ENCODE measurements around the gene CHRNA7. TPM values are rescaled to one million over a fixed set of nuclear protein-coding genes. Genes with fewer than 3 reads are reported as not detected.

The CHRNA7 gene
- total and polyA plus RNA-seq, 10 of the 15 experiments (the other 5 are each of a cell fraction or from before 2014, with no cell fraction given): 0.06 to 0.15 (median 0.12) TPM; not detected in 7

GRCh38 chr15:32036971-32037370, 6.7 kb downstream of the CHRNA7 start (continued):
- no peak for TF ChIP-seq RELA (IDR thresholded peaks at IDR 0.05; ENCODE audit: borderline replicate concordance, partially characterized antibody)
- TF ChIP-seq DPF2 (IDR thresholded peaks at IDR 0.05): no peak
- no peak for TF ChIP-seq ZBED1 (IDR thresholded peaks at IDR 0.05; ENCODE audit: borderline replicate concordance)
- TF ChIP-seq, protein P1, sequence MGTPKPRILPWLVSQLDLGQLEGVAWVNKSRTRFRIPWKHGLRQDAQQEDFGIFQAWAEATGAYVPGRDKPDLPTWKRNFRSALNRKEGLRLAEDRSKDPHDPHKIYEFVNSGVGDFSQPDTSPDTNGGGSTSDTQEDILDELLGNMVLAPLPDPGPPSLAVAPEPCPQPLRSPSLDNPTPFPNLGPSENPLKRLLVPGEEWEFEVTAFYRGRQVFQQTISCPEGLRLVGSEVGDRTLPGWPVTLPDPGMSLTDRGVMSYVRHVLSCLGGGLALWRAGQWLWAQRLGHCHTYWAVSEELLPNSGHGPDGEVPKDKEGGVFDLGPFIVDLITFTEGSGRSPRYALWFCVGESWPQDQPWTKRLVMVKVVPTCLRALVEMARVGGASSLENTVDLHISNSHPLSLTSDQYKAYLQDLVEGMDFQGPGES (IDR thresholded peaks at IDR 0.05): no peak
- no peak for TF ChIP-seq ATF3 (IDR thresholded peaks at IDR 0.05; ENCODE audit: borderline replicate concordance, extremely low read depth, low read depth, low read length)
- TF ChIP-seq MAX (IDR thresholded peaks at IDR 0.05; ENCODE audit: low read depth, low read length): no peak
- no peak for TF ChIP-seq EED (IDR thresholded peaks at IDR 0.05; ENCODE audit: low read depth)

- Histone ChIP-seq H2AFZ (ENCODE audit: control insufficient read depth, low read depth, low read length) (no peak overlapping the region), H3K79me2 (ENCODE audit: control insufficient read depth, insufficient read depth, low read length) (no peaks in the 10 kb centered on the region), H3K4me3 (no peak overlapping the region), H3K4me2 (ENCODE audit: control insufficient read depth, insufficient read depth) (no peak overlapping the region), H3K36me3 (ENCODE audit: control insufficient read depth in 2 of 2, insufficient read depth in 2 of 2, low read length in 1 of 2) (no peaks in the 10 kb centered on the region), H4K20me1 (ENCODE audit: control insufficient read depth, insufficient read depth) (no peaks in the 10 kb centered on the region), H3K9me3 (replicated peaks; ENCODE audit: control insufficient read depth, insufficient read depth, low read length) (no peaks in the 10 kb centered on the region), H3K27me3 (replicated peaks in 1 of 2; ENCODE audit: control insufficient read depth in 2 of 2, insufficient read depth in 2 of 2, low read length in 1 of 2) (no peaks in the 10 kb centered on the region), H3K27ac (ENCODE audit: control insufficient read depth, insufficient read depth) (no peak overlapping the region), H3K9ac (ENCODE audit: control insufficient read depth, insufficient read depth, low read length) (no peak overlapping the region), H3K4me1 (ENCODE audit: control insufficient read depth, insufficient read depth, low read length) (no peaks in the 10 kb centered on the region)
- SMC1A ChIA-PET (ENCODE audit: uncharacterized antibody, unreplicated experiment): no interaction called here
- POLR2A ChIA-PET: no interaction called here
- RAD21 ChIA-PET (ENCODE audit: unreplicated experiment): no interaction called here
- intact Hi-C loops (cut with micrococcal nuclease; ENCODE audit: unreplicated experiment) (no loop called here), in situ Hi-C loops (cut with MboI) (no loop called here)
- FAIRE-seq (no peak), ATAC-seq (no peak), DNase-seq (ENCODE audit: low read depth, low spot score) (no peak)
- TF ChIP-seq CBX5 (IDR thresholded peaks at IDR 0.05; ENCODE audit: low read depth): no peak
- no peak for TF ChIP-seq RB1 (IDR thresholded peaks at IDR 0.05; ENCODE audit: borderline replicate concordance)
- TF ChIP-seq EED (IDR thresholded peaks at IDR 0.05; ENCODE audit: low read depth): no peak
- TF ChIP-seq SIN3A (IDR thresholded peaks at IDR 0.05; ENCODE audit: low read depth, low read length): no peak
- TF ChIP-seq PAX5 (IDR thresholded peaks at IDR 0.05; ENCODE audit: borderline replicate concordance, low read depth, low read length): no peak
- TF ChIP-seq CBFB (IDR thresholded peaks at IDR 0.05; ENCODE audit: low read depth): no peak
- TF ChIP-seq SUZ12 (IDR thresholded peaks at IDR 0.05; ENCODE audit: unreplicated experiment): no peak
- TF ChIP-seq SMAD1 (IDR thresholded peaks at IDR 0.05; ENCODE audit: low read depth, partially characterized antibody): no peak
- no peak for TF ChIP-seq ZBED1 (IDR thresholded peaks at IDR 0.05; ENCODE audit: borderline replicate concordance)
- no peak for TF ChIP-seq TCF3 (IDR thresholded peaks at IDR 0.05; ENCODE audit: borderline replicate concordance, insufficient read depth, low read depth, low read length)
- CTCF ChIA-PET: interaction anchor here (1.0 kb wide), 1 partner anchor 18 kb away, joined by 3 read pairs; no protein-coding TSS in a partner anchor
- 73% methylated on average over 7 of the region's 7 CpGs for WGBS (ENCODE audit: insufficient coverage, insufficient replicate concordance, low lambda C conversion rate, missing lambda C conversion rate)
- no TSS peak for BruUV-seq (replicated peaks)
These were observed 11.0 kb downstream of the CHRNA7 start for GRCh38 chr15:32041294-32041693.

Data from GM12878 (cell line).